Neural progenitor cell (in vitro differentiated cells): ENCODE results near the gene NEDD9. TPM values are rescaled to one million over a fixed set of nuclear protein-coding genes. Genes with fewer than 3 reads are reported as not detected.
A peak's percentile ranks its signal among the peaks of the same experiment; 100 is the strongest.

ENCODE experiments used
- DNase-seq: peaks from one replicate; pipeline ENCODE4 v3.0.0-alpha.2; 2016; ENCODE audit warnings: low spot score
- H2AFZ ChIP-seq: fragments of 200-600 bp; sonication (generic); replicated peaks from 2 replicates; pipeline ENCODE4 v1.6.1; 2016; ENCODE audit warnings: antibody characterized with exemption
- H3F3A ChIP-seq: fragments of 200-600 bp; sonication (generic); 2 replicates; pipeline ENCODE4 v1.6.1; 2016; ENCODE audit warnings: antibody characterized with exemption, low read depth
- H3K27ac ChIP-seq: fragments of 200-600 bp; sonication (generic); 2 replicates; pipeline ENCODE4 v1.5.1; 2016; ENCODE audit warnings: mild to moderate bottlenecking
- H3K27me3 ChIP-seq: fragments of 200-600 bp; sonication (generic); 2 replicates; pipeline ENCODE4 v1.6.1; 2016; ENCODE audit warnings: mild to moderate bottlenecking, moderate library complexity
- H3K36me3 ChIP-seq: fragments of 200-600 bp; sonication (generic); 2 replicates; pipeline ENCODE4 v1.5.1; 2016
- H3K4me1 ChIP-seq: fragments of 200-600 bp; sonication (generic); 2 replicates; pipeline ENCODE4 v1.6.1; 2016; ENCODE audit warnings: mixed run types
- H3K4me2 ChIP-seq: fragments of 200-600 bp; sonication (generic); 2 replicates; pipeline ENCODE4 v1.6.1; 2016
- H3K4me3 ChIP-seq: fragments of 200-600 bp; sonication (generic); 2 replicates; pipeline ENCODE4 v1.5.1; 2016
- H3K79me2 ChIP-seq: fragments of 200-600 bp; sonication (generic); 2 replicates; pipeline ENCODE4 v1.6.1; 2016; ENCODE audit warnings: low read depth
- H3K9ac ChIP-seq: fragments of 200-600 bp; sonication (generic); 2 replicates; pipeline ENCODE4 v1.6.1; 2016
- H3K9me3 ChIP-seq: fragments of 200-600 bp; sonication (generic); 2 replicates; pipeline ENCODE4 v1.5.1; 2016; ENCODE audit warnings: low read depth
- H4K20me1 ChIP-seq: fragments of 200-600 bp; sonication (generic); 2 replicates; pipeline ENCODE4 v1.6.1; 2016; ENCODE audit warnings: low read depth
- H3K27ac Mint-ChIP-seq: 3 replicates; pipeline ENCODE4 v1.8.0; 2021; ENCODE audit warnings: mixed read lengths
- H3K27me3 Mint-ChIP-seq: 2 replicates; pipeline ENCODE4 v1.8.0; 2022; ENCODE audit warnings: low read depth, mild to moderate bottlenecking, inconsistent platforms, moderate library complexity, mixed read lengths; ENCODE audit not compliant: insufficient read depth
- H3K36me3 Mint-ChIP-seq: 3 replicates; pipeline ENCODE4 v1.8.0; 2021; ENCODE audit warnings: mixed read lengths
- H3K4me1 Mint-ChIP-seq: 3 replicates; pipeline ENCODE4 v1.8.0; 2021; ENCODE audit warnings: mixed read lengths
- H3K4me3 Mint-ChIP-seq: 3 replicates; pipeline ENCODE4 v1.8.0; 2021; ENCODE audit warnings: mild to moderate bottlenecking, moderate library complexity, mixed read lengths
- H3K9me3 Mint-ChIP-seq: 3 replicates; pipeline ENCODE4 v1.8.0; 2020; ENCODE audit warnings: mixed read lengths
- CTCF ChIP-seq: fragments of 200-600 bp; sonication (generic); IDR thresholded peaks from 2 replicates; pipeline ENCODE4 v1.5.1; 2017; ENCODE audit warnings: antibody characterized with exemption, mild to moderate bottlenecking
- EZH2 ChIP-seq: fragments of 200-600 bp; sonication (generic); IDR thresholded peaks from 2 replicates; pipeline ENCODE4 v1.6.1; 2017; ENCODE audit warnings: antibody characterized with exemption, mild to moderate bottlenecking, moderate library complexity
- EZH2phosphoT487 ChIP-seq: fragments of 200-600 bp; sonication (generic); IDR thresholded peaks from 2 replicates; pipeline ENCODE4 v1.6.1; 2017; ENCODE audit warnings: antibody characterized with exemption
- total RNA-seq: library from RNA; depleted of rRNA; stranded (reverse); fragments of >200 nt; gene quantifications from 2 replicates; pipeline ENCODE4 v1.2.3, GENCODE V29; 2015; ENCODE audit warnings: low replicate concordance

NEDD9 gene
- total RNA-seq, 1 donor from 2014 or later, result 4.9 TPM

- Histone ChIP-seq H3K36me3 (no peaks in the 10 kb centered on the region), H3K9me3 (no peaks in the 10 kb centered on the region), H3K79me2 (peaks cover 6% of the 10 kb centered on the region), H2AFZ (no peak overlapping the region), H4K20me1 (no peaks in the 10 kb centered on the region), H3F3A (no peaks in the 10 kb centered on the region), H3K27me3 (no peaks in the 10 kb centered on the region), H3K4me2 (no peak overlapping the region), H3K9ac (no peak overlapping the region), H3K4me1 (peaks cover 23% of the 10 kb centered on the region), H3K27ac (no peak overlapping the region), H3K4me3 (no peak overlapping the region)
- peaks cover 2% of the 10 kb centered on the region for H3K27me3 Mint-ChIP-seq
- H3K36me3 Mint-ChIP-seq, result peaks cover 68% of the 10 kb centered on the region
- TF ChIP-seq CTCF, result no peak
- TF ChIP-seq EZH2phosphoT487, result no peak
- TF ChIP-seq EZH2, result no peak
- peaks cover 58% of the 10 kb centered on the region for H3K4me1 Mint-ChIP-seq
- no peak for DNase-seq
- no peaks in the 10 kb centered on the region for H3K9me3 Mint-ChIP-seq
- no peak overlapping the region for H3K4me3 Mint-ChIP-seq
- H3K27ac Mint-ChIP-seq, result peak overlapping the region; percentile 1
Observed at GRCh38 chr6:11218538-11219399, 13.7 kb downstream of the NEDD9 start.

GRCh38 chr6:11218102-11218442, 14.4 kb downstream of the NEDD9 start:
- no peaks in the 10 kb centered on the region for H3K9me3 ChIP-seq
- no peak overlapping the region for H3K4me3 ChIP-seq
- H3K9ac ChIP-seq, result no peak overlapping the region
- no peak overlapping the region for H3K4me2 ChIP-seq
- H4K20me1 ChIP-seq, result no peaks in the 10 kb centered on the region
- H3K4me1 ChIP-seq, result peaks cover 23% of the 10 kb centered on the region
- no peak overlapping the region for H3K4me3 Mint-ChIP-seq
- peak overlapping the region; percentile 1 for H3K27ac Mint-ChIP-seq
- no peaks in the 10 kb centered on the region for H3K9me3 Mint-ChIP-seq
- peaks cover 2% of the 10 kb centered on the region for H3K27me3 Mint-ChIP-seq
- H2AFZ ChIP-seq, result no peak overlapping the region
- peaks cover 70% of the 10 kb centered on the region for H3K36me3 Mint-ChIP-seq
- H3K36me3 ChIP-seq, result no peaks in the 10 kb centered on the region
- no peaks in the 10 kb centered on the region for H3F3A ChIP-seq
- H3K27me3 ChIP-seq, result no peaks in the 10 kb centered on the region
- H3K4me1 Mint-ChIP-seq, result peaks cover 57% of the 10 kb centered on the region
- peaks cover 6% of the 10 kb centered on the region for H3K79me2 ChIP-seq
- no peak overlapping the region for H3K27ac ChIP-seq
- DNase-seq, result no peak
- TF ChIP-seq CTCF (no peak), EZH2 (no peak), EZH2phosphoT487 (no peak)

- peaks cover 73% of the 10 kb centered on the region for H3K36me3 Mint-ChIP-seq
- Histone ChIP-seq H3K27ac (no peak overlapping the region), H3K4me1 (peaks cover 23% of the 10 kb centered on the region), H3K27me3 (no peaks in the 10 kb centered on the region), H3K9ac (no peak overlapping the region), H4K20me1 (no peaks in the 10 kb centered on the region), H3K4me3 (no peak overlapping the region), H3K9me3 (no peaks in the 10 kb centered on the region), H3K79me2 (peaks cover 6% of the 10 kb centered on the region), H3K4me2 (no peak overlapping the region), H3K36me3 (no peaks in the 10 kb centered on the region), H2AFZ (no peak overlapping the region), H3F3A (no peaks in the 10 kb centered on the region)
- TF ChIP-seq EZH2, result no peak
- no peak for TF ChIP-seq CTCF
- no peak for TF ChIP-seq EZH2phosphoT487
- DNase-seq, result no peak
- H3K27me3 Mint-ChIP-seq, result peaks cover 2% of the 10 kb centered on the region
- H3K27ac Mint-ChIP-seq, result peak overlapping the region; percentile 1
- H3K9me3 Mint-ChIP-seq, result no peaks in the 10 kb centered on the region
- H3K4me3 Mint-ChIP-seq, result no peak overlapping the region
- peaks cover 53% of the 10 kb centered on the region for H3K4me1 Mint-ChIP-seq
Observed at GRCh38 chr6:11217360-11218101, 14.9 kb downstream of the NEDD9 start.
